ENCODE results near the gene HSBP1L1.
"Not testable (repeated sequence)": the region's sequence is repeated elsewhere in the genome, so short reads cannot be mapped to it uniquely, and the experiment has no call there.

Gene HSBP1L1

DNA sequence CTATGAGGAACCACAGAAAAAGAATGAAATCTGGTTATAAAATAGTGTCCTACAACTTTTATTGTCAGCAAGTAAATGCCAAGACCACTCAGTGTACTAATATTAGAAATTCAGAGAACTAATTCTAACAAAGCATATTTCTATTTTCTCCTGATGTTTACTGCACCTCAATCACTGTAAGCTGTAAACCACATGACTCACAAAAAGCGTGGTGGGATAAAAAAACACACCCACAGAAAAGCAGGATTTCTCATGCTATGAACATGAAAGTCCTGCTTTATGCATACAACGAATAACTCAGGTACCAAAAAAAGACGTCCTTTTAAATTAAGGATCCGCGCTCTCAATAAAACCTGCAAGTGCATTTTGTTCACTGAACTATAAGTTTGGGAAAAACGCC, 23.1 kb downstream of the HSBP1L1 start:
- DNase-seq, result no peak

DNA sequence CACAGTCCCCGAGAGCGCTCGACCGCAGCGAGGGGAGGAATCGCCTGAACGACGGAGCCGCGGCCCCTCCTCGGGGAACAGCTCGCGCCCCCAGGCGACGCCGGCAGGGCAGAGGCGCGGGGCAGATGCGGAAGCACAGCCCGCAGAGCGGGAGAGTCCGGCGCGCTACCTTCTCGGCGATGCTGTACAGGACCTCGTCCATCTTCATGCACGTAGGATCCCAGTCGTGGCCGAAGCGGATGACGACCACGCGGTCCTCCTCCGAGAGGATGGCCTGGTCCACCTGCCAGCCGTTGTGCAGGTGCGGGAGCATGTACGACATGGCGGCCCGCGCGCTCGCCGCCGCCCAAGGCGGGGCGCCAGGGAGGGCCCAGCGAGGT, 23.6 kb downstream of the HSBP1L1 start:
- peak; percentile 62 for DNase-seq

DNA sequence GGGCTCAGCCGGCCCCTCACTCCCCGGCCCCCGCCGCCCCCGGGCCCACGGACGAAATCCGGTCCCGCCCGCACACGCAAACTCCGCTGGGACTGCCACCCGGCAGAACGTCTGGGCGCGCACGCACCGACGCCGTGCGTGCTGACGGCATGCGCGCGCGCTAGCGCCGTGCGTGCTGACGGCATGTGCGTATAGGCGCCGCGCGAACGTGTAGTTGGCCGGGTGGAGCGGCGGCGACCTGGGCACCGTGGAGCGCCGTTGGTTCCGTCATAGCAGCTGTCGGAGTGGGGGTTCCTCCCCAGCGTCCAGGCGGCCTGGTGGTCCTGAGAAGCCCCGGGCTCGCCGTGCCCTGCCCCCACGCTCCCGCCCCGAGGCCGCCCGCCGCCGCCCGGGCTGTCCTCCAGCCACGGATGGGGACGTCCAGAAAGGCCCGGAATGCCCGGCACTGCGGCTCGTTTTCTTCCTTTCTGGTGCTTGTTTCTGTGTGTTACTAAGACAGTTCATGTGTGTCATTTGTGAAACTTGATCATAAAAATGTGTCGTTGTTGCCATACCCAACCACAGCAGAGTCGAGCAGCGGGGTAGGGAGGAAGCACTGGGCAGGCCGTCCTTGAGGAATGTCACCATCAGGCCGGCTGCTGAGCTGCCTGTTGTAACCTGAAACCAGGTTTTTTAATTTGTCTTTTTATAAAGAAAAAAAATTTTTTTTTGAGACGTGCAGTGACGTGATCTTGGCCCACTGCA, 24.2 kb downstream of the HSBP1L1 start, which contains the start of gene TXNL4A:
TXNL4A (minus strand) TSS at position 113 of the 744 bp plus-strand sequence. CDS start 171 bp downstream, outside the sequence.
- peak; percentile 90 for DNase-seq

DNA sequence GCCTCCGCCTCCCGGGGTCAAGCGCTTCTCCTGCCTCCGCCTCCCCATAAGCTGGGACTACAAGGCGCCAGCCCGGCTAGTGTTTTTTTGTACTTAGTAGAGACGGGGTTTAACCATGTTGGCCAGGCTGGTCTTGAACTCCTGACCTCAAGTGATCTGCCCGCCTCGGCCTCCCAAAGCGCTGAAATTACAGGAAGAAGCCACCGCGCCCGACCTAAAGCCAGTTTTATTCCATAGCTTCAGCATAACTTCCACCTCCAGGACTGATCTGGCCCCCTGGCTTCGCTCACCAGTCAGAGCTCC, 24.7 kb downstream of the HSBP1L1 start:
- no peak for DNase-seq

DNA sequence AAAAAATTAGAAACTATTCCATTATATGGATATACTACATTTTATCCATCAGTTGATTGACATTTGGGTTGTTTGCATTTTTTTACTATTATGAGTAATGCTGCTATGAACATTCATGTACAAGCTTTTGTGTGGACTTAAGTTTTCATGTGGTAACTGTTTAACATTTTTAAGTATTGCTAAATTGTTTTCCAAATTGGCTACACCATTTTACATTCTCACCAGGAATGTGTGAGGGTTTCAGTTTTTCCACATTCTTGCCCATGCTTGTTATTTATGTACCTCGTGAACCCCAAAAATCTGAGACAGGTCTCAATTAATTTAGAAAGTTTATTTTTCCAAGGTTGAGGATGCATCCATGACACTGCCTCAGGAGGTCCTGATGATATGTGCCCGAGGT, 27.1 kb downstream of the HSBP1L1 start:
- no peak for DNase-seq

DNA sequence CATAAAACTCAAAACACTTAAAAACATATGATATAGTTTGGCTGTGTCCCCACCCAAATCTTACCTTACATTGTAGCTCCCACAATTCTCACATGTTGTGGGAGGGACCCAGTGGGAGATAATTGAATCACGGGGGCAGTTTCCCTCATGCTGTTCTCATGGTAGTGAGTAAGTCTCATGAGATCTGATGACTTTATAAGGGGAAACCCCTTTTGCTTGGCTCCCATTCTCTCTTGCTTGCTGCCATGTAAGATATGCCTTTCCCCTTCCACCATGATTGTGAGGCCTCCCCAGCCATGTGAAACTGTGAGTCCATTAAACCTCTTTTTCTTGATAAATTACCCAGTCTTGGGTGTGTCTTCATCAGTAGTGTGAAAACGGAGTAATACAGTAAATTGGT, 35.3 kb downstream of the HSBP1L1 start:
- DNase-seq, result not testable (repeated sequence)

DNA sequence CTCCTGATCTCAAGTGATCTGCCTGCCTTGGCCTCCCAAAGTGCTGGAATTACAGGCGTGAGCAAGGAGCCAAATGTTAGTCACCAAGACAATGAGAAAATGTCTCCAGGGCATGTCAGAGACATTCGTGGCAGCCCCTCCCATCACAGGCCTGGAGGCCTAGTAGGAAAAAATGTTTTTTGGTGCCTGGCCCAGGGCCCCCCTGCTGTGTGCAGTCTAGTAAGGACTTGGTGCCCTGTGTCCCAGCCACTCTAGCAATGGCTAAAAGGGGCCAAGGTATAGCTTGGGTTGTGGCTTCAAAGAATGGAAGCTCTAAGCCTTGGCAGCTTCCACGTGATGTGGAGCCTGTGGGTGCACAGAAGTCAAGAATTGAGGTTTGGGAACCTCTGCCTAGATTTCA, 36.4 kb downstream of the HSBP1L1 start:
- DNase-seq, result no peak

DNA sequence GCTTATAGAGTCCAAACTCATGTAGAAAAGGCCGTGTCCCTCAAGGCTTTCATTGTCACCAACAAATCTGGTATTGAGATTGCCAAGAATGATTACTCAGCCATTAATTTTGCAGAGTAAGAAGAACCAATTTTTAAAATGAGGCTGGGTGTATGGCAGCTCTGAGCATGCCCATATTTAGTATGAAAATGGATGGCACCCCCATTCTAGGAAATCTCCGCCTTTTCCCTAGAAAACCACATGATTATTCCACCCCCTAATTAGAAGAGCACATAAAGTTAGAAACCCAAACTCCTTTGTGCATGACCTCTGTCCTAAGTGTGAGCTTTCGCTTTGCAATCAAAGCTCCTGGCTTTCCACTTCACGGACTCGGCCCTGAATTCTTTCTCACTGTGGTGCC, 38.0 kb downstream of the HSBP1L1 start:
- no peak for DNase-seq

DNA sequence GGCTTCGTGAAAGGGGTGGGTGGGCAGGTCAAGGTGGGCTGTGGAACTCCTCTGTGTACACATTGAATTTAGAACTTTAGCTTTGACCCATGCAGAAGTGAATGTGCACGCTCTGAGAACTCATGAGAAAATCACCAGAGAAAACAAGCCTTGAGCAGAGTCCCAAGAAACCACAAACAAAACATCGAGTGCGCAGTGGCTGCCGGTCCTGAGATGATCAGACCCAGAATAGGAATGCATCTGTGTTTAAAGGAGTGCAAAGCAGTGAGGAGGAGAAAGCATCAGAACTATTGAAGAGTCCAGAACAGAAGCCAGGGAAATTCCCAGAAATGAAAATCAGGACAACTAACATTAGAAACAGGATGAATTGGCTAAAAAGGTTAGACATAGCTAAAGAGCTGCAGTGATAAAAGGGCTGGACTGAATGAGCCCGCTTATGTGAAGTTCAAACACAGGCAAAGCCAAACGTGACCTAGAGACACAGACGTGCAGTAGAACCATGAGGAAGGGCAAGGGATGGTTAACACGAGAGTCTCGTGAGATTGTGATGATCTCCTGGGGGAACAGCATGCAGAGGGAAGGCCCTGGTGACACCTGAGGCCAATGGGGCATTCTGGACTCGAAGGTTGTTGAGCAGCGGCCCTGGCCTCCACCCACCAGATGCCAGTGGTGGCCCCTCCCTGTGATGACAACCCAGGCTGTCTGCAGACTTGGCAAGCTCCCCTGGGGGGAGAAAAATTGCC, 40.3 kb downstream of the HSBP1L1 start:
- no peak for DNase-seq

DNA sequence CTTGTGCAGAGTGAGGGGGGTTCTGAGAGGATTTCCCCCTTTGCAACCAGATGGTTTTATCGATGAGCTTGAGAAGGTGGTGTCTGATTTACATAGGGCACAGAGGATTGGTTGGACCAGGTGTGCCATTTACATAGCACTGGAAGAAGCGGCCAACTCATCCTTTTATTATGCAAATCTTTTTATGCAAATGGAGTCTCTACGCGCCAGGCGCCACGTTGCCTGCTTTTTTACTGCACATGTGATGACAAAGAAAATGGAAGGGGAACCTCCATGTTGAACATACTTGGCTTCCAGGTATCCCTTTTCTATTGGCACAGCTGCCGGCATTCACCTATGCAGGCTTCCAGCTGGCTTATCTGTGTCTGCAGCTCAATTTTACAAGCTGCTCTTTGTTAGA, 42.3 kb downstream of the HSBP1L1 start:
- DNase-seq, result no peak

DNA sequence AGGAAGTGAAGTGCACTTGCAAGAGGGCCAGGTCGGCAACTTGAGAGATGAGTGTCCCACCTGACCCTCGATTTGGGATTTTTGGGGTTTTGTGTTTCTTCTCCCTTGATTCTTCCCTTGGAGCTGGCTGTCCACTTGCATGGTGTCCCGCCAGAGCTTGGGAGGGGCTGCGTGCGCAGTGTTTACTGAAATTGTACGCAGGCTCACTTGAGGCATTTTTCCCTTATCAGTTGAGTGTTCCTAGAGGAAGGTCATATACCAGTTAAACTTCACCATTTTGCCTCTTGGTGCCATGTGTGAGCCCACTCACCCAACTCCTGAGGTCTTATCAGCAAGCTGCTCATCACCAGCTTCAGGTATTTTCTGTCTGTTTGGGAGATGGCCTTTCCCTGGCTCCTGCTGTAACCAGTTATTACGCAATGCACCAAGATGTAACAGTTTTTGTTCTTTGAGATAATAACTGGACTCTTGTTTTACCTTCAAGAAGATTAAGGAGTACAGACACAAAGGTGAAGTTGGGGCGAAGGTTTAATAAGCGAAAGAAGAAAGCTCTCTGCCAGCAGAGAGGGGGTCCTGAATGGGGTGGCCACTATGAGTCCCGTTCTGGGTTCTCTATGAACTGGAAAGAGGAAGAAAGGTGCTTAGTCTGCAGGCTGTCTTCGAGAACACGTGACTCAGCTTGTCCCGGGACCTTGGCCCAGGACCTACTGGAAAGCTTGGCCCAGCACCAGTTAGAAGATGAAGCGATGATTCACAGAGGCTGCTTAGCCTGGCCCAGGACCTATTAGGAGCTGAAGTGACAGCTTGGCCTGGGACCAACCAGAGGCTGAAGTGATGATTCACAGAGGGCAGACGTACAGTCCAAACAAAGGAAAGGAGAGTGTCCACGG, 45.5 kb downstream of the HSBP1L1 start:
- no peak for DNase-seq

DNA sequence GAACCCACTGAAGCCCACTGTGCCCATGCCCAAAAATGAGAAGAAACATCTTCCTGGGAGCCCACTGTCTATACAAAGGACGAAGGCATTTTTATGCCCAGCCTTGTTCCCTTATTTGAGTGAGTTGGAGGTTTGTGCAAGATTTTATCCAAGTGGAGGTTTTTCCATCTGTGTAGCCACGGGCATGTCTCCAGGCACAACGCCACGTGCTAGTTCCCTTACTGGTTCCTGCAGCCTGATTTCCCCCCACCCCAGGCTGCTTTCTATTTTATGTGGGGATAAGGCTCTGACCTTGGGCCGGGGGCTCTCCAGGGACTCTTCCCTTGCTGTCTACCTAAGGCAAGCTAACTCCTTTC, 46.1 kb downstream of the HSBP1L1 start:
- no peak for DNase-seq

DNA sequence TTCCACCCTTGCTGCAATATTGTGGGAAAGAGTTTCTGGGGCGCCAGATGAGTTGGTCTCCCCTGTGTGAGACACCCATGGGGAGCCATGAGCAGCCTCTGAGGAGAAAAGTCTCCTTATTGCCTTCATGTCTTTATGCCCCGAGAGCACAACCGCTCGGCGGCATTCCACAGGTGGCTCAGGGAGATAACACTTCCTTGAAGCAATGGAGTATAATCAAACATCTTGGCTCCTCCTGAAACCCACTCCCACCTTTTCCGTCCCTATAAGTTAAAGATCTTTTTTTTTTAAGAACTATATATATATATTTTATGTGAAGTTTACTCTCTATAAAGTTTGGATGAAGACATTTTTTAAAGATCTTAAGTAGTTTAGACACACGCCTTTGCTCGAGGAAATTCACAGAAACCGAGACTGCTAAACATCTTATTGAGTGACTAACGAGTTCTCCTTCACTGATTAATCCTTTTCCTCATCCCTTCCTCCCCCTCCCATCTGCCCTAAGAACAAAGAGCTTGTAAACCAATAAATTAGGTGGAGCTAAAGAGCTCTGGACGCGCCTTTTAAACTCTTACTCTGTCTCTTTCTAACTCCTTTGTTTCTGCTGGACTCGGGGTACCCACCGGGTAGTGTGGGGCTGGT, 47.2 kb downstream of the HSBP1L1 start:
- not testable (repeated sequence) for DNase-seq

DNA sequence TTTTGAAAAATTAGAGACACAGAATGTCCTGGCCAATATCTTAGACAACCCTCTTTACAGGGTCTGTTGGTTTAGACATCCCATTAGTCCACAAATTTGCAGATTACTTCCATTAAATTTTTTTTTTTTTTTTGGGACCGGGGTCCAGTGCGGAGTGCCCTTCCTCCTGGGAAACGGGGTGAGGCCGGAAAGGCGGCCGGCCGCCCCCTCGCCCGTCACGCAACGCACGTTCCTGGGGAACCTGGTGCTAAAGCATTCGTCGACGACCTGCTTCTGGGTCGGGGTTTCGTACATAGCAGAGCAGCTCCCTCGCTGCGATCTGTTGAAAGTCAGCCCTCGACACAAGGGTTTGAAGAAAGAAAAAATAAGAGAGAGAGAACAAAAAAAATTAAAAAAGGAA, 48.3 kb downstream of the HSBP1L1 start:
- DNase-seq, result no peak
